HL-60 (cell line): ENCODE measurements around the gene SLC44A5.

Experiments used
- DNase-seq, 2 experiments: peaks; one replicate each; pipeline ENCODE4 v3.0.0-alpha.2; 2010 to 2020; ENCODE audit warnings: low read depth in 1 of 2, low spot score in 1 of 2
- H3K27ac ChIP-seq: fragments of 250-450 bp; sonication (Bioruptor Pico); replicated peaks from 2 replicates; pipeline ENCODE4 v1.5.1; 2020; ENCODE audit warnings: mild to moderate bottlenecking, moderate library complexity
- H3K27me3 ChIP-seq: fragments of 250-450 bp; sonication (Bioruptor Pico); 2 replicates; pipeline ENCODE4 v1.5.1; 2021; ENCODE audit warnings: mild to moderate bottlenecking, moderate library complexity; ENCODE audit not compliant: insufficient read depth, poor library complexity, severe bottlenecking
- H3K4me3 ChIP-seq: replicated peaks from 2 replicates; pipeline ENCODE4 v1.5.1; 2011; ENCODE audit warnings: mild to moderate bottlenecking, control low read depth, low read length; ENCODE audit not compliant: insufficient read depth
- CTCF ChIP-seq: IDR thresholded peaks from one replicate; pipeline ENCODE4 v1.5.1; 2011; ENCODE audit warnings: low read length, control low read depth, inconsistent platforms; ENCODE audit not compliant: insufficient read depth
- GABPA ChIP-seq: IDR thresholded peaks from 2 replicates; pipeline ENCODE4 v1.6.1; 2012; ENCODE audit warnings: low read depth
- POLR2AphosphoS5 ChIP-seq: IDR thresholded peaks from 2 replicates; pipeline ENCODE4 v1.6.1; 2012; ENCODE audit warnings: low read depth
- REST ChIP-seq: IDR thresholded peaks from 2 replicates; pipeline ENCODE4 v1.6.1; 2012; ENCODE audit warnings: low read depth; ENCODE audit not compliant: insufficient replicate concordance
- SPI1 ChIP-seq: IDR thresholded peaks from 2 replicates; pipeline ENCODE4 v1.6.1; 2012; ENCODE audit warnings: low read depth, mild to moderate bottlenecking, borderline replicate concordance

The SLC44A5 gene

GRCh38 chr1:75588779-75589475, 22.0 kb downstream of the SLC44A5 start:
- H3K27ac ChIP-seq, result no peak overlapping the region
- no peaks in the 10 kb centered on the region for H3K27me3 ChIP-seq
- TF ChIP-seq SPI1, result no peak
- TF ChIP-seq GABPA, result no peak
- TF ChIP-seq CTCF, result no peak
- no peak for TF ChIP-seq POLR2AphosphoS5
- no peak for TF ChIP-seq REST
- H3K4me3 ChIP-seq, result no peak overlapping the region
- DNase-seq, result no peak

GRCh38 chr1:75587692-75588091, 23.2 kb downstream of the SLC44A5 start:
- Histone ChIP-seq H3K27me3 (no peaks in the 10 kb centered on the region), H3K27ac (no peak overlapping the region), H3K4me3 (no peak overlapping the region)
- no peak for DNase-seq
- TF ChIP-seq SPI1 (no peak), POLR2AphosphoS5 (no peak), GABPA (no peak), CTCF (no peak), REST (no peak)

GRCh38 chr1:75583282-75583681, 27.6 kb downstream of the SLC44A5 start:
- H3K27ac ChIP-seq, result no peak overlapping the region

More at GRCh38 chr1:75583282-75583681, 27.6 kb downstream of the SLC44A5 start:
- Histone ChIP-seq H3K27me3 (no peaks in the 10 kb centered on the region), H3K4me3 (no peak overlapping the region)
- no peak for DNase-seq
- no peak for TF ChIP-seq REST
- TF ChIP-seq SPI1, result no peak
- no peak for TF ChIP-seq POLR2AphosphoS5
- TF ChIP-seq CTCF, result no peak
- no peak for TF ChIP-seq GABPA
